Caco-2 (cell line): ENCODE results near the gene OTUD5. TPM values are rescaled to one million over a fixed set of nuclear protein-coding genes. Genes with fewer than 3 reads are reported as not detected.

Experiments used
- BruUV-seq: library from RNA; stranded (reverse); fragments of 400-500 nt; replicated peaks from 2 replicates; lab custom pipeline; 2021; lab: Mats Ljungman, UMichigan
- CTCF ChIA-PET: fragments of 300-600 bp; sonication (Branson Sonifier 250); formaldehyde crosslinking; loops from one replicate; lab custom pipeline; 2022; ENCODE audit warnings: antibody characterized with exemption; lab: Charles Lee
- POLR2A ChIA-PET: fragments of 300-600 bp; sonication (Branson Sonifier 250); formaldehyde crosslinking; loops from one replicate; lab custom pipeline; 2022; ENCODE audit warnings: antibody characterized with exemption; lab: Charles Lee
- DNase-seq, 2 experiments: peaks; one replicate each; pipeline versions ENCODE4 v3.0.0 to v3.0.0-alpha.2; 2020 to 2022
- H3K27me3 ChIP-seq: replicated peaks from 2 replicates; pipeline ENCODE4 v1.6.0; 2011; ENCODE audit warnings: low read length; ENCODE audit not compliant: control insufficient read depth, insufficient read depth
- H3K36me3 ChIP-seq: 2 replicates; pipeline ENCODE4 v1.5.1; 2011; ENCODE audit warnings: low read length; ENCODE audit not compliant: control insufficient read depth, insufficient read depth
- H3K4me1 ChIP-seq: fragments of 250-450 bp; sonication (Bioruptor Pico); 2 replicates; pipeline ENCODE4 v1.5.1; 2020; ENCODE audit warnings: mild to moderate bottlenecking
- H3K4me3 ChIP-seq: 2 replicates; pipeline ENCODE4 v1.5.1; 2011; ENCODE audit warnings: low read depth, mild to moderate bottlenecking, control low read depth, low read length
- H3K9me3 ChIP-seq: fragments of 250-450 bp; sonication (Bioruptor Pico); 2 replicates; pipeline ENCODE4 v1.5.1; 2020; ENCODE audit warnings: mild to moderate bottlenecking, moderate library complexity
- H3K27ac Mint-ChIP-seq: one replicate; pipeline ENCODE4 v1.8.0; 2022; ENCODE audit warnings: mixed read lengths; ENCODE audit not compliant: unreplicated experiment
- H3K27me3 Mint-ChIP-seq: one replicate; pipeline ENCODE4 v1.8.0; 2022; ENCODE audit warnings: mixed read lengths; ENCODE audit not compliant: insufficient read depth, unreplicated experiment
- H3K36me3 Mint-ChIP-seq: one replicate; pipeline ENCODE4 v1.8.0; 2022; ENCODE audit warnings: mild to moderate bottlenecking, mixed read lengths; ENCODE audit not compliant: insufficient read depth, unreplicated experiment
- H3K4me1 Mint-ChIP-seq: one replicate; pipeline ENCODE4 v1.8.0; 2022; ENCODE audit warnings: low read depth, mixed read lengths; ENCODE audit not compliant: unreplicated experiment
- H3K4me3 Mint-ChIP-seq: one replicate; pipeline ENCODE4 v1.8.0; 2022; ENCODE audit warnings: mild to moderate bottlenecking, moderate library complexity, mixed read lengths; ENCODE audit not compliant: unreplicated experiment
- H3K9me3 Mint-ChIP-seq: one replicate; pipeline ENCODE4 v1.8.0; 2022; ENCODE audit warnings: mixed read lengths; ENCODE audit not compliant: unreplicated experiment
- CTCF ChIP-seq, 2 experiments: fragments of 200-600 bp in 1 of 2; IDR thresholded peaks; 1 replicate in 1 of 2; 2 replicates in 1 of 2; pipeline versions ENCODE4 v1.5.1 to v1.8.0; 2011 to 2022; ENCODE audit warnings: antibody characterized with exemption in 1 of 2, control low read depth in 1 of 2, inconsistent platforms in 1 of 2, low read depth in 1 of 2, low read length in 1 of 2, mild to moderate bottlenecking in 1 of 2, moderate library complexity in 1 of 2; ENCODE audit not compliant: insufficient read depth in 1 of 2, severe bottlenecking in 1 of 2, unreplicated experiment in 1 of 2
- intact Hi-C: fragments of 100-400 bp; cut with micrococcal nuclease; formaldehyde crosslinking; loops from one replicate; pipeline ENCODE4 v1.10.0; 2022; ENCODE audit not compliant: unreplicated experiment
- total RNA-seq: library from RNA; stranded (reverse); gene quantifications from 2 replicates; pipeline ENCODE4 v1.2.3, GENCODE V29; 2022

Gene OTUD5
- total RNA-seq, 1 experiment from 2014 or later: 40.6 TPM

- Mint-ChIP-seq H3K36me3 (peaks cover 37% of the 10 kb centered on the region), H3K4me3 (no peak overlapping the region), H3K27me3 (no peaks in the 10 kb centered on the region), H3K27ac (no peak overlapping the region), H3K9me3 (no peaks in the 10 kb centered on the region), H3K4me1 (peaks cover 10% of the 10 kb centered on the region)
- Histone ChIP-seq H3K9me3 (no peaks in the 10 kb centered on the region), H3K36me3 (no peaks in the 10 kb centered on the region), H3K4me3 (no peak overlapping the region), H3K27me3 (no peaks in the 10 kb centered on the region), H3K4me1 (no peaks in the 10 kb centered on the region)
- no peak for TF ChIP-seq CTCF (IDR thresholded peaks at IDR 0.05; ENCODE audit: insufficient read depth in 1 of 2, low read depth in 1 of 2, low read length in 1 of 2, severe bottlenecking in 1 of 2, unreplicated experiment in 1 of 2)
- ChIA-PET CTCF (no interaction called here), POLR2A (no interaction called here)
- BruUV-seq: no TSS peak
- DNase-seq: peak in 1 of 2 experiments; percentile 20
- intact Hi-C loops: no loop called here
Observed at GRCh38 chrX:48996969-48997368, 39.6 kb upstream of the OTUD5 start.

GRCh38 chrX:48992341-48992740 is 34.9 kb upstream of the OTUD5 start:
- H3K27me3 Mint-ChIP-seq: no peaks in the 10 kb centered on the region
- H3K9me3 Mint-ChIP-seq: no peaks in the 10 kb centered on the region
- BruUV-seq: no TSS peak
- H3K4me1 Mint-ChIP-seq: no peaks in the 10 kb centered on the region
- H3K36me3 ChIP-seq: no peaks in the 10 kb centered on the region
- H3K36me3 Mint-ChIP-seq: peaks cover 34% of the 10 kb centered on the region
- no peak for TF ChIP-seq CTCF (IDR thresholded peaks at IDR 0.05; ENCODE audit: insufficient read depth in 1 of 2, low read depth in 1 of 2, low read length in 1 of 2, severe bottlenecking in 1 of 2, unreplicated experiment in 1 of 2)
- intact Hi-C loops: no loop called here
- H3K4me1 ChIP-seq: no peaks in the 10 kb centered on the region
- H3K4me3 Mint-ChIP-seq: no peak overlapping the region
- H3K9me3 ChIP-seq: no peaks in the 10 kb centered on the region
- H3K27me3 ChIP-seq: no peaks in the 10 kb centered on the region
- no peak overlapping the region for H3K4me3 ChIP-seq
- DNase-seq: no peak
- ChIA-PET POLR2A (no interaction called here), CTCF (no interaction called here)
- no peak overlapping the region for H3K27ac Mint-ChIP-seq

- no peak overlapping the region for H3K4me3 Mint-ChIP-seq
- no peaks in the 10 kb centered on the region for H3K9me3 Mint-ChIP-seq
- no peaks in the 10 kb centered on the region for H3K4me1 ChIP-seq
- H3K27me3 ChIP-seq: no peaks in the 10 kb centered on the region
- peaks cover 17% of the 10 kb centered on the region for H3K36me3 Mint-ChIP-seq
- no peak for TF ChIP-seq CTCF (IDR thresholded peaks at IDR 0.05; ENCODE audit: insufficient read depth in 1 of 2, low read depth in 1 of 2, low read length in 1 of 2, severe bottlenecking in 1 of 2, unreplicated experiment in 1 of 2)
- intact Hi-C loops: no loop called here
- no peaks in the 10 kb centered on the region for H3K9me3 ChIP-seq
- H3K27me3 Mint-ChIP-seq: no peaks in the 10 kb centered on the region
- no peak for DNase-seq
- no peak overlapping the region for H3K4me3 ChIP-seq
- no peaks in the 10 kb centered on the region for H3K36me3 ChIP-seq
- H3K4me1 Mint-ChIP-seq: no peaks in the 10 kb centered on the region
- CTCF ChIA-PET: no interaction called here
- H3K27ac Mint-ChIP-seq: no peak overlapping the region
- POLR2A ChIA-PET: no interaction called here
- BruUV-seq: no TSS peak
Observed at GRCh38 chrX:48989483-48989882, 32.1 kb upstream of the OTUD5 start.
